Fibroblast of lung (primary cell): ENCODE data around the gene CAPSL. TPM values are rescaled to one million over a fixed set of nuclear protein-coding genes. Genes with fewer than 3 reads are reported as not detected.
A peak's percentile ranks its signal among the peaks of the same experiment; 100 is the strongest.

ENCODE experiments used
- DNase-seq, 2 donors: peaks; one replicate each; pipeline versions ENCODE4 v3.0.0 to v3.0.0-alpha.2; 2010; ENCODE audit warnings: low read depth in 2 of 2
- H2AFZ ChIP-seq: 2 replicates; pipeline ENCODE4 v1.5.1; 2012; ENCODE audit warnings: low read length, control low read depth, inconsistent platforms
- H3K27ac ChIP-seq: 2 replicates; pipeline ENCODE4 v1.5.1; 2011; ENCODE audit warnings: low read length, control low read depth; ENCODE audit not compliant: insufficient read depth
- H3K27me3 ChIP-seq: 2 replicates; pipeline ENCODE4 v1.5.1; 2011; ENCODE audit warnings: mild to moderate bottlenecking, low read length; ENCODE audit not compliant: control insufficient read depth, insufficient read depth
- H3K36me3 ChIP-seq: 2 replicates; pipeline ENCODE4 v1.5.1; 2011; ENCODE audit warnings: low read length; ENCODE audit not compliant: control insufficient read depth, insufficient read depth
- H3K4me1 ChIP-seq: 2 replicates; pipeline ENCODE4 v1.5.1; 2011; ENCODE audit warnings: low read length; ENCODE audit not compliant: control insufficient read depth, insufficient read depth; ENCODE audit errors: extremely low read depth
- H3K4me2 ChIP-seq: 2 replicates; pipeline ENCODE4 v1.5.1; 2011; ENCODE audit warnings: low read length, control low read depth; ENCODE audit not compliant: insufficient read depth; ENCODE audit errors: extremely low read depth
- H3K4me3 ChIP-seq, 4 experiments: fragments of 200-600 bp in 1 of 4; sonication (generic) in 1 of 4; replicated peaks in 1 of 4; 2 replicates each; pipeline ENCODE4 v1.5.1; 2011 to 2016; ENCODE audit warnings: low read length in 4 of 4, low read depth in 3 of 4, mild to moderate bottlenecking in 3 of 4, control low read depth in 2 of 4, inconsistent platforms in 1 of 4, mixed read lengths in 1 of 4; ENCODE audit not compliant: insufficient read depth in 1 of 4; ENCODE audit errors: control extremely low read depth in 1 of 4
- H3K79me2 ChIP-seq: 2 replicates; pipeline ENCODE4 v1.5.1; 2012; ENCODE audit warnings: mild to moderate bottlenecking, low read length, inconsistent platforms; ENCODE audit not compliant: control insufficient read depth, insufficient read depth
- H3K9ac ChIP-seq: 2 replicates; pipeline ENCODE4 v1.5.1; 2011; ENCODE audit warnings: mild to moderate bottlenecking, low read length, control low read depth; ENCODE audit not compliant: insufficient read depth
- H3K9me3 ChIP-seq: 2 replicates; pipeline ENCODE4 v1.5.1; 2012; ENCODE audit warnings: low read depth, low read length; ENCODE audit not compliant: control insufficient read depth, insufficient read depth
- H4K20me1 ChIP-seq: 2 replicates; pipeline ENCODE4 v1.5.1; 2011; ENCODE audit warnings: low read length; ENCODE audit not compliant: control insufficient read depth, insufficient read depth; ENCODE audit errors: extremely low read depth
- EZH2 ChIP-seq: IDR thresholded peaks from 2 replicates; pipeline ENCODE4 v1.5.1; 2012; ENCODE audit warnings: low read length, control low read depth, mild to moderate bottlenecking; ENCODE audit errors: missing control alignments
- polyA plus RNA-seq, 2 donors: library from polyadenylated mRNA; depleted of rRNA in 1 of 2; stranded (reverse) in 1 of 2; unstranded in 1 of 2; fragments of >200 nt; gene quantifications; 2 replicates each; pipeline ENCODE4 v1.2.1, GENCODE V29; 2011 to 2012; ENCODE audit warnings: missing spikeins in 1 of 2
- total RNA-seq: library from RNA; depleted of rRNA; stranded (reverse); fragments of >200 nt; gene quantifications from 2 replicates; pipeline ENCODE4 v1.2.1, GENCODE V29; 2014
- TF ChIP-seq, protein P1 (sequence below), 2 donors: IDR thresholded peaks in 1 of 2; conservative IDR thresholded peaks in 1 of 2; 1 replicate in 1 of 2; 2 replicates in 1 of 2; pipeline ENCODE4 v1.5.1; 2011 to 2012; ENCODE audit warnings: low read length in 2 of 2, control low read depth in 1 of 2, inconsistent platforms in 1 of 2, low read depth in 1 of 2, mild to moderate bottlenecking in 1 of 2

CAPSL gene
- total and polyA plus RNA-seq, 2 donors (not counting 1 experiment from before 2014, with no cell fraction given) = 0.33 to 0.96 TPM

DNA sequence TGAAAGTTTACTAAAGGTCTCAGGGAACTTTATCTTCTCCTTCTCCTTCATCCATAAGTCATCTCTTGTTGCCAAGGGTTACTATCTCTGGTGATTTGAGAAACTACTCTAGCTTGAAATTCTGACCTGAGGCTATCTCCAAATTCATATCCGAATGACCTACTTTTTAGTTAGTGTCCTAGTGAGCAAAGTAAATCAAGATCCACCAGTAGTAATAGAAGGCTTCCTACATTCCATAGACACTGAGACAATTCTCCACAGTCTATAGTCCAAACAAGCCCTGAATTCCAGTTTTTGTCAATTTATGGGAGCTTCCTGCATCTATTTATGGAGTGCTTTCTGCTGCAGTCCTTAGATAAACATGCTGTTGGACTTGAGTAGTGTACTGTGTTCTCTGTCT is 76.7 kb downstream of the CAPSL start:
- TF ChIP-seq EZH2 = no peak
- TF ChIP-seq, protein P1, sequence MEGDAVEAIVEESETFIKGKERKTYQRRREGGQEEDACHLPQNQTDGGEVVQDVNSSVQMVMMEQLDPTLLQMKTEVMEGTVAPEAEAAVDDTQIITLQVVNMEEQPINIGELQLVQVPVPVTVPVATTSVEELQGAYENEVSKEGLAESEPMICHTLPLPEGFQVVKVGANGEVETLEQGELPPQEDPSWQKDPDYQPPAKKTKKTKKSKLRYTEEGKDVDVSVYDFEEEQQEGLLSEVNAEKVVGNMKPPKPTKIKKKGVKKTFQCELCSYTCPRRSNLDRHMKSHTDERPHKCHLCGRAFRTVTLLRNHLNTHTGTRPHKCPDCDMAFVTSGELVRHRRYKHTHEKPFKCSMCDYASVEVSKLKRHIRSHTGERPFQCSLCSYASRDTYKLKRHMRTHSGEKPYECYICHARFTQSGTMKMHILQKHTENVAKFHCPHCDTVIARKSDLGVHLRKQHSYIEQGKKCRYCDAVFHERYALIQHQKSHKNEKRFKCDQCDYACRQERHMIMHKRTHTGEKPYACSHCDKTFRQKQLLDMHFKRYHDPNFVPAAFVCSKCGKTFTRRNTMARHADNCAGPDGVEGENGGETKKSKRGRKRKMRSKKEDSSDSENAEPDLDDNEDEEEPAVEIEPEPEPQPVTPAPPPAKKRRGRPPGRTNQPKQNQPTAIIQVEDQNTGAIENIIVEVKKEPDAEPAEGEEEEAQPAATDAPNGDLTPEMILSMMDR (conservative IDR thresholded peaks at IDR 0.05 in 1 of 2, IDR thresholded peaks at IDR 0.05 in 1 of 2; ENCODE audit: low read depth in 1 of 2, low read length in 2 of 2) = no peak
- peaks cover 15% of the 10 kb centered on the region for H3K79me2 ChIP-seq
- H3K4me1 ChIP-seq = peaks cover 12% of the 10 kb centered on the region
- H3K27ac ChIP-seq = no peak overlapping the region
- peaks cover 4% of the 10 kb centered on the region for H3K36me3 ChIP-seq
- H3K9ac ChIP-seq = no peak overlapping the region
- H3K4me2 ChIP-seq = no peak overlapping the region
- H3K4me3 ChIP-seq = no peak overlapping the region
- H4K20me1 ChIP-seq = no peaks in the 10 kb centered on the region
- H3K27me3 ChIP-seq = no peaks in the 10 kb centered on the region
- H3K9me3 ChIP-seq = no peaks in the 10 kb centered on the region
- no peak overlapping the region for H2AFZ ChIP-seq
- peak in 1 of 2 donors; percentile 50 for DNase-seq

- H3K9ac ChIP-seq = no peak overlapping the region
- H4K20me1 ChIP-seq = no peaks in the 10 kb centered on the region
- peaks cover 4% of the 10 kb centered on the region for H3K36me3 ChIP-seq
- DNase-seq = peak in 1 of 2 donors; percentile 67
- peaks cover 14% of the 10 kb centered on the region for H3K4me1 ChIP-seq
- no peak overlapping the region for H2AFZ ChIP-seq
- H3K79me2 ChIP-seq = peaks cover 15% of the 10 kb centered on the region
- TF ChIP-seq, protein P1 (conservative IDR thresholded peaks at IDR 0.05 in 1 of 2, IDR thresholded peaks at IDR 0.05 in 1 of 2; ENCODE audit: low read depth in 1 of 2, low read length in 2 of 2) = no peak
- no peak for TF ChIP-seq EZH2
- H3K27ac ChIP-seq = no peak overlapping the region
- no peak overlapping the region for H3K4me2 ChIP-seq
- no peaks in the 10 kb centered on the region for H3K27me3 ChIP-seq
- H3K9me3 ChIP-seq = no peaks in the 10 kb centered on the region
- no peak overlapping the region for H3K4me3 ChIP-seq
Observed at GRCh38 chr5:35860686-35861085, 77.7 kb downstream of the CAPSL start.

GRCh38 chr5:35859101-35859661 is 79.2 kb downstream of the CAPSL start:
- H3K4me1 ChIP-seq = peaks cover 14% of the 10 kb centered on the region

More at GRCh38 chr5:35859101-35859661, 79.2 kb downstream of the CAPSL start:
- peak; percentile 46 to 74 for DNase-seq
- Histone ChIP-seq H3K79me2 (peaks cover 15% of the 10 kb centered on the region), H3K27me3 (no peaks in the 10 kb centered on the region), H3K36me3 (peaks cover 4% of the 10 kb centered on the region), H2AFZ (peak overlapping the region; percentile 10), H3K27ac (peak overlapping the region; percentile 55), H3K9me3 (no peaks in the 10 kb centered on the region), H4K20me1 (no peaks in the 10 kb centered on the region), H3K4me2 (peak overlapping the region; percentile 84), H3K4me3 (peak overlapping the region in 2 of 4 experiments; percentile 40 to 58), H3K9ac (no peak overlapping the region)
- TF ChIP-seq, protein P1 (conservative IDR thresholded peaks at IDR 0.05 in 1 of 2, IDR thresholded peaks at IDR 0.05 in 1 of 2; ENCODE audit: low read depth in 1 of 2, low read length in 2 of 2) = no peak
